Glomerular visceral epithelial cell (primary cell): ENCODE results near the gene CFAP46.
"Not testable (repeated sequence)": the region's sequence is repeated elsewhere in the genome, so short reads cannot be mapped to it uniquely, and the experiment has no call there.

Experiments
- DNase-seq: peaks from one replicate; pipeline ENCODE4 v3.0.0-alpha.2; 2016; ENCODE audit errors: extremely low spot score

The CFAP46 gene

DNA sequence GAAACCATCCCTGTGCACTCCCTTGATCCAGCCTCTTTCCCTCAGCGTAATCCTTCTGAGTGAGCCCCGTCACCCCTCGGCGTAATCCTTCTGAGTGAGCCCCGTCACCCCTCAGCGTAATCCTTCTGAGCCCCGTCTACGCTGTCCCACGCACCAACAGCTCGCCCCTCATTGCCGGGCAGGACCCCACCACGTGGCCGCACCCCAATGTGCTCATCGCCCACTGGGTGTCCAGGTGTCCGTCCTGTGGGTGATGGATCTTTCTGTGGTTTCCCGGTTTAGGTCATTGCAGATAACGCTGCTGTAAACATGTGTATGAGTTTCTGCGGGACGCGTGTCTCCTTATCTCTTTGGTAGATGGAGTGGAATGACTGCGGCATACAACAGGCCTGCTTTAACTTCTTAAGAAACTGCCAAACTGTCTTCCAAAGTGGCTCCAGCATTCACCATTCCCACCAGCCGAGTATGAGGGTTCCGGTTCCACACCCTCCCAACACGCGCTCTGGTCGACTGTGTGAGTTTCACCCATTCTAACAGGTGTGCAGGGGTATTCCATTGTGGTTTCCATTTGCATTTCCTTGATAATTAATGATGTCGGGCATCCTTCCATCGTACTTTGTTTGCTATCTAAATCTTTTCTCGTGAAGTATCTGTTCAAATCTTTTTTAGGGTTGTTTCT lies 114.4 kb downstream of the CFAP46 start:
- DNase-seq, result no peak

DNA sequence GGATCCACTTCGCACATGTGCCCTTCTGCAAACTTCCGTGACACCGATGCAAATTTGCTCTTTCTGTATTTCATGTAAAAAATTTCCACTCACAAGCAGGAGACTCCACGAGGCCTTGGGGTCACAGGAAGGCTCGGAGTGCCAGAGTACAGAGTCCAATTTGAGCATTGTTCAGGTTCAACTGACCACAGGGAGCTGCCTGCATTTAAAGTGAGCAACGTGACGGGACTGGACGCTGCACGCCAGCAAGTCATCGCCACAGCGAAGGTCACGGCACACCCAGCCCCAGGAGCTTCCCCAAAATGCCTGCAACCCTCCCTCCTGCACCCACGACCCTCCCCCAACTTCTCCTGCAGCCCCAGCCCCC lies 115.0 kb downstream of the CFAP46 start:
- DNase-seq, result no peak

- no peak for DNase-seq
Measured at GRCh38 chr10:132826524-132827422, 115.6 kb downstream of the CFAP46 start.

- DNase-seq, result not testable (repeated sequence)
Measured at GRCh38 chr10:132825783-132826523, 116.4 kb downstream of the CFAP46 start.

DNA sequence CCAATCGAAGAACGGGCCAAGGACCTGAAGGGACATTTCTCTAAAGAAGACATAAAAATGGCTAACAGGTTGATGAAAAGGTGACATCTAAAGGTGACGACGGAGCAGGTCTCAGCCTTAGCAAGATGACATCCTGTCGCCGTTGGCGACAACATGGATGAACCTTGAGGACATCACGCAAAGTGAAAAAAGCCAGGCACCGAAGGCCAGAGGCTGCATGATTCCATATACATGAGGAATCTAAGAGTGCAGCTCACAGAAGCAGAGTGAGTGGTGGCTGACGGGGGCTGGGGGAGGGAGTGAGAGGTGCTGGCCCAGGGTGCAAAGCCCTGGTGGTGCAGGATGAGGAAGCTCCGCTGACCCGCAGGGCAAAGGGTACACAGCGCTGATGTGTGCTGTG lies 122.3 kb downstream of the CFAP46 start:
- no peak for DNase-seq

GRCh38 chr10:132817701-132818211 lies 124.6 kb downstream of the CFAP46 start:
- DNase-seq, result no peak

DNA sequence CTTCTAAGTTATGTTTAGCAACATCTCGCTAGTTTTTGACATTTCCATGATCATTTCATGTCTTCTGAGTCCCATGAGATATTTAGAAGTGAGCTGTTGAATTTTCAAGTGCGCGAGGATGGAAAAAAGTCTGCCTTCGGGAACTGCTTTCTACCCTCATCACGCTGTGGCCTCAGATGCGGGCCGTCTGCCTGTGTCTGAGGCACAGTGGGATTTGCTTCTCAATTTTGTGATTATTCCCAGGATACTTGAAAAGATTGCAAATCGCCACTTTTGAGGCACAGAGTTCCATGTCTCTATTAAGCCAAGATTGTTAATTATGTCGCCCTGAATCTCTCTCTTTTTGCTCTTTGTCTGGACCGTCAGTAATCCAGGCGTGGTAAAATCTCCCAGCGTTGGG lies 125.7 kb downstream of the CFAP46 start:
- no peak for DNase-seq

DNA sequence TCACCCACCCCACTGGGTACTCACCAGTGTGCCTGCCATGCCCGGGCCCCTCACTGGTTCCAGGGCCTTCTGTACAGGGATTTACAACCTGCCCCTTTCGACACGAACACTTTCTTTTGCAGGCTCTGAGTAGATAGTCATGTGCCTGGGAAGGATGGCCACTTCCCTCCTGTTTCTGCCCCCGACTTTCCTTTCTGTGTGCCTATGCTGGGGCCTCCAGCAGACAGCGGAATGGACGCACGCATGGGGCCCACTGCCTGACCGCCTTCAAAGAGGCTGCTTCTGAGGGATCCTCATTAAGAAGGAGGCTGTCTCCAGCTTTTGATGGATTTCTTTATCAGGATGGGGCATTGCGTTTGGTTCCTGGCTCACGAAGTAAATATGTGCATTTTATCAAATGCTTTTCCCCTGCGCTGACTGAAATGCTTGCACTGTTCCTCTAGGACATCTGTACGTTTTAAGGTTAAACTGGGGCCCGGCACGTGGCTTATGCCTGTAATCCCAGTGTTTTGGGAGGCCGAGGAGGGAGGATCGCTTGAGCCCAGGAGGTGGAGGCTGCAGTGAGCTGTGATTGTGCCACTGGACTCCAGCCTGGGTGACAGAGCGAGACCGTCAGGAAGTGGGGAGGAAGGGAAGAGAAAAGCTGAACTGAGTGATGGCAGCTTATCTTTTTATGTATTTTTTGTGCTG lies 127.1 kb downstream of the CFAP46 start:
- DNase-seq, result no peak

GRCh38 chr10:132814469-132814856 lies 127.9 kb downstream of the CFAP46 start:
- DNase-seq, result no peak

GRCh38 chr10:132813560-132814468 lies 128.6 kb downstream of the CFAP46 start:
- DNase-seq, result no peak

GRCh38 chr10:132813001-132813401 lies 129.4 kb downstream of the CFAP46 start:
- DNase-seq, result no peak

- no peak for DNase-seq
Measured at GRCh38 chr10:132812520-132812919, 129.8 kb downstream of the CFAP46 start.

GRCh38 chr10:132811891-132812481 lies 130.4 kb downstream of the CFAP46 start:
- no peak for DNase-seq

DNA sequence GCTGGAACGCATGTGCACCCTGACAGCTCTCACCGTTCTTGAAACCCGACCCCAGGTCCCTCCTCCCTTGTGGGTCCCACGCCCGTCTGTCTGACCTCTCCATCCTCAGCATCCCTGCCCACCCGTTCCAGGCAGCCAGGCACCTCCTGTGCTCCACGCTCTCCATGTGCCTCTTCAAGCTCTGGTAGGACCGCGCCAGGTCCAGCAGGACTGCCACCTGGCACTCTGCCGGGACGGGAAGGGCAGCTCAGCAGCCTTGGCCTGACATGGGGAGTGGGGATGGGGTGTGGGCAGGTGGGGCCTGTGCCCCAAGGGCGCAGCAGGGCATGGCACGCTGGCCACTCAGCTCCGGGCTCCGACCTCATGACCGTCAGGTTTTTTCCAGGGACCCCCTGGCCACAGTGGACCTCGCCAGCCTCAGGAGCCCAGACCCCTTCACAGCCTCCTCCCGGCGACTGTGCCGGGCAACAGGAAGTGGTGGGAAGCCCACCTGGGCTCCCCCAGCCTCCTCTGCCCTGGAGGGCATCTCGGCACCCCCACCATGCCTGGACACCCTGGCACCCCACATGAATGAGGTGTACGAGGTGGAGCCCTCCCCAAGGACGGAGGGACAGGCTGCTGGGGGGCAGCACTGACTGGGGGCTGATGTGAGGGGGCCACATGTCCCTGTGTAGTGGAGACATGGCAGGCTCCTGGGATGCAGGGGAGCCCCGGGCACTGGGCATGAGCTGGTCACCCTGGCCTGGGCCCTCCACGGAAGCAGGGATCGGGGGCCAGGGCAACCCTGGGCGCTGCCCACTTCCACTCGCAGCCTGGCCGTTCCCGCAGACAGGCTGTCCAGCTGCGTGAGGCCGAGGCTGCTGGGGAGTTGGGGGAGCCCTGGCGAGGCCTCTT lies 131.3 kb downstream of the CFAP46 start:
- no peak for DNase-seq

DNA sequence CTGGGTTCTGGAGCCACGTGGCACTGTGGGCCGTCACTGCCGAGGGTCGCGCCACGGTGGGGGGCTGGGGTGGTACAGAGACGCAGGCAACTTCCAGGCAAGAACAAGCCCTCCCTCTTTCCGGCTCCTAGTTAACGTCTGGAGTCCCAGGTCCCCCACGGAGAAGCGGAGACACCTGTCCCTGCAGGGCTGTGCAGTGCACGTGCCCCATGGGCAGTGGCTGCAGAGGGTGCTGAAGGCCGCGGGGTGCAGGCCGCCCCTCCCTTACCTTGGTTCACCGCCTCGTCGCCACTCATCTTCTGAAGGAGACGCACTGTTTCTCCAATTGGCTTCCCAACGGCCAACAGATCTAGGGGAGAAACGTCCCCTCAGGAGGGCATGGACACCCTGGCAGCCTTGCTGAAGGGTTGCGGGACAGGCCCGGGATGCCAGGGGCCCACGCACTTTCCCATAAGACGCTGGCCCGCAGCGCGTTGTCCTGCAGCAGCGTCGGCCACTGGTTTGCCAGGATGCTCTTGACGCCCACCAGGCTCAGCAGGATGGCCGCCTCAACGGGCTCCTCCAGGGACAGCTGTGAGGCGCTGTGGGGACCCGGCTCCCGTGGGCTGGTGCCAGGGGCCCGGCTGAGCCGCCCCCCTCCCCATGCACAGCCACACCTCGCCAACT lies 132.1 kb downstream of the CFAP46 start:
- no peak for DNase-seq

DNA sequence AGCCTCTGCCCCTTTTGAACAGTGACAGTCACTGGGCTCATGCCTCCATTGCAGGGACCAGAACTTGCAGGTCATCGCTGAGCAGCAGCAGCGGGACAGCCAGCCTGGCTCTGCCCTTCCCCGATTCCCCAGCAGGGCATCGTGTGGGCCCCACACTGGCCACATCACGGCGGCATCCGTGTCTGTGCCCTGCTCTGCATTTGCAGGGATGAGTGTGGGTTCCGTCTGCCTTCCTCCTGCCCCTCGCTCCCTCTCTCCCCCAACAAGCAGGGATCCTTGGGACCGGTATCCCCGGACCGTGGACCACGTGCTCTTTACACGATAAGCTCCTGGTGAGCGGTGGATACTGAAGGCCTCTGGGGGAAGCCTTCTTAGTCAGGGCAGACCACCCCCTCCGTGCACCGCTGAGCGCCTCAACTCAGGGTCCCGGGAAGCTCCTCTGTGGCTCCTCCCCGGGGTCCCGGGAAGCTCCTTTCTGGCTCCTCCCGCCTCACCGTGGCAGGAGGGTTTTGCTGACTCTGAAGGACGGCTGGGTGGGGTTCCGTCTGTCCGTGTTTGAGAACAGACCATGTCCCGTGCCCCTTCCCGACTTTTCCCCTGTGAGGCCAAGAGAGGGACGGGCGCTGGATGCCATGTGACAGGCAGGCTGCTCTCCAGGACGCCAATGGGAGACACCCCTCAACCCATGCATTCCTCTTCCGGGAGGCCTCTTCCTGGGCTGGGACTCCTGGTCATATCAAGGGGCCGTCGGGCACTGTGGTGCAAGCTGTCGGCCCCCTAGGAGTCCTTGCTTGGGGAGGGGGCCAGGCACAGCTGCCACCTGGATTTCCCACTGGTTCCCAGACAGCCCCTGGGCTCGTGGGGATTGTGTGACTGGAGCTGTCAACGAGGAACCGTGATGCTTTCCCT lies 132.9 kb downstream of the CFAP46 start:
- no peak for DNase-seq

DNA sequence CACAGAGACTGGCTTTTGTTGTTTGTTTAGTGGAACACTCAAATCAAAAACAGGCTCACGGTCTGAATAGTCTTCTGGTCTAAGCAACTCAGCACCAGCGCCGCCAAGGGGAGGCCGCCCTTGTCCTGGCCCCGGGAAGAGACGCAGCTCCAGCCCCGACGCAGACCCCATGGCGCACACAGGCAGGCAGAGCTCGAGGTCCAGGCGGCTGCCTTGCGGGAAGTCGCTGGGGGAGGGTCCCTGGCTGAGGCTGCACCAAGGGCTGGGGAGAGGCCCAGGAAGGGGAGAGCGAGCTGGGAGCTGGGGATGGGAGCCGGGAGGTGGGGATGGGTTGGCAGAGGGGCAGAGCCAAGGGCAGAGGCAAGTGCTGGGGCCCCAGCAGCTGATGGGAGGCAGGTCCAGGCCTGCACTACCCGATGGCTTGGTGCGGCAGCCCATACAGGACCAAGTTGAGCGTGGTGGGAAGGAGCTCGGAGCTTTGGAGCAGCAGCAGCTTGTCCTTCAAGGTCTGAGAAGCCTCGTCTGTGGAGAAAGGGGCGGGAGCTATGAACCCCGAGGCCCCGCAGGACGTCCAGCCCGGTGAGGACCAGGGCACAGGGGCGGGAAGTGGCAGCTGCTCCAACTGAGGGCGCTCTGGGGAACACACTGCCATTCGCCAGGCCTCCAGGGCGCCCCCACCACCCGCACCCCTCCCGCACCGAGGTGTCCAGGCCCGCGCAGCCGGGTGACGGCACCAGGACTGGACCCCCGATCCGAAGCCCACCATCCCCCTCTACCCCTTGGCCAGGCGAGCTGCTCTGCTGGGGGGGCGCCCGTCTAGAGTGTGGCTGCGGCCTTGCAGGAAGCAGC lies 133.8 kb downstream of the CFAP46 start:
- DNase-seq, result no peak
